SK-N-SH (cell line): ENCODE results near the gene RHOH. TPM values are rescaled to one million over a fixed set of nuclear protein-coding genes. Genes with fewer than 3 reads are reported as not detected.

ENCODE experiments used
- CTCF ChIA-PET: fragments of 300-600, 350-600 bp; formaldehyde crosslinking; extraction: SDS; loops from one replicate; lab custom pipeline; 2021; lab: Yijun Ruan, JAX
- POLR2A ChIA-PET: fragments of 350-600 bp; sonication (Branson Sonifier 250); formaldehyde crosslinking; extraction: SDS; loops from one replicate; lab custom pipeline; 2020; ENCODE audit warnings: antibody characterized with exemption, inconsistent platforms; lab: Yijun Ruan, JAX
- DNase-seq: peaks from one replicate; pipeline ENCODE4 v3.0.0; 2012
- H2AFZ ChIP-seq: fragments of 200-600 bp; sonication (generic); 2 replicates; pipeline ENCODE4 v1.8.1; 2016; ENCODE audit warnings: antibody characterized with exemption, mild to moderate bottlenecking, low read depth
- H3F3A ChIP-seq: fragments of 200-600 bp; sonication (generic); replicated peaks from 2 replicates; pipeline ENCODE3; 2016; ENCODE audit warnings: antibody characterized with exemption, mild to moderate bottlenecking; ENCODE audit not compliant: insufficient read depth
- H3K27ac ChIP-seq, 2 experiments: fragments of 200-500 bp in 1 of 2; fragments of 200-600 bp in 1 of 2; sonication (Bioruptor generic) in 1 of 2; sonication (generic), shearing (Covaris generic) in 1 of 2; 2 replicates each; pipeline versions ENCODE4 v1.5.1 to v1.6.1; 2014 to 2016; ENCODE audit warnings: low read depth in 2 of 2, inconsistent platforms in 1 of 2, low read length in 1 of 2, mild to moderate bottlenecking in 1 of 2, mixed read lengths in 1 of 2
- H3K27me3 ChIP-seq: fragments of 200-600 bp; sonication (generic), shearing (Covaris generic); 2 replicates; pipeline ENCODE4 v1.6.1; 2016; ENCODE audit warnings: mixed run types; ENCODE audit not compliant: insufficient read depth
- H3K36me3 ChIP-seq, 2 experiments: fragments of 200-500 bp in 1 of 2; fragments of 200-600 bp in 1 of 2; sonication (Bioruptor generic) in 1 of 2; sonication (generic) in 1 of 2; replicated peaks in 1 of 2; 2 replicates each; pipeline versions ENCODE3 to v1.5.1; 2014 to 2016; ENCODE audit warnings: low read length in 1 of 2, mild to moderate bottlenecking in 1 of 2; ENCODE audit not compliant: insufficient read depth in 2 of 2, control insufficient read depth in 1 of 2
- H3K4me1 ChIP-seq, 2 experiments: fragments of 200-500 bp in 1 of 2; fragments of 200-600 bp in 1 of 2; sonication (Bioruptor generic) in 1 of 2; sonication (generic), shearing (Covaris generic) in 1 of 2; 2 replicates each; pipeline versions ENCODE4 v1.5.1 to v1.6.1; 2014 to 2016; ENCODE audit warnings: low read depth in 1 of 2, low read length in 1 of 2, mixed run types in 1 of 2; ENCODE audit not compliant: insufficient read depth in 2 of 2, control insufficient read depth in 1 of 2
- H3K4me2 ChIP-seq: fragments of 200-600 bp; sonication (generic), shearing (Covaris generic); 2 replicates; pipeline ENCODE4 v1.6.1; 2017; ENCODE audit warnings: mixed run types
- H3K4me3 ChIP-seq, 2 experiments: fragments of 200-500 bp in 1 of 2; fragments of 200-600 bp in 1 of 2; sonication (Bioruptor generic) in 1 of 2; sonication (generic), shearing (Covaris generic) in 1 of 2; 2 replicates each; pipeline versions ENCODE4 v1.5.1 to v1.8.1; 2014 to 2016; ENCODE audit warnings: low read depth in 2 of 2, inconsistent platforms in 1 of 2, low read length in 1 of 2, mild to moderate bottlenecking in 1 of 2, mixed read lengths in 1 of 2, moderate library complexity in 1 of 2
- H3K79me2 ChIP-seq: fragments of 200-600 bp; sonication (generic); 2 replicates; pipeline ENCODE4 v1.8.1; 2017; ENCODE audit warnings: mild to moderate bottlenecking; ENCODE audit not compliant: insufficient read depth
- H3K9ac ChIP-seq: fragments of 200-600 bp; sonication (generic); 2 replicates; pipeline ENCODE4 v1.6.1; 2017; ENCODE audit warnings: mixed run types
- H3K9me2 ChIP-seq: fragments of 200-600 bp; sonication (generic); 2 replicates; pipeline ENCODE4 v1.6.1; 2017; ENCODE audit warnings: mixed run types
- H3K9me3 ChIP-seq: fragments of 200-600 bp; sonication (generic); 2 replicates; pipeline ENCODE4 v1.6.1; 2017; ENCODE audit warnings: mixed run types, mild to moderate bottlenecking, moderate library complexity
- H4K20me1 ChIP-seq: fragments of 200-600 bp; sonication (generic); 2 replicates; pipeline ENCODE4 v1.6.1; 2017; ENCODE audit warnings: mild to moderate bottlenecking, mixed run types; ENCODE audit not compliant: insufficient read depth
- GABPA ChIP-seq: IDR thresholded peaks from 2 replicates; pipeline ENCODE4 v1.4.0; 2012; ENCODE audit warnings: low read depth, mild to moderate bottlenecking
- MXI1 ChIP-seq: IDR thresholded peaks from 2 replicates; pipeline ENCODE4 v1.6.1; 2012; ENCODE audit warnings: mild to moderate bottlenecking, low read depth, low read length, improper control_type of control experiment
- POLR2AphosphoS5 ChIP-seq: IDR thresholded peaks from 2 replicates; pipeline ENCODE4 v1.6.1; 2012; ENCODE audit warnings: low read depth, low read length
- RAD21 ChIP-seq: IDR thresholded peaks from 2 replicates; pipeline ENCODE4 v1.6.1; 2012; ENCODE audit warnings: mild to moderate bottlenecking, low read length
- RFX5 ChIP-seq: IDR thresholded peaks from 2 replicates; pipeline ENCODE4 v1.6.1; 2012; ENCODE audit warnings: mild to moderate bottlenecking, improper control_type of control experiment, low read length
- RXRA ChIP-seq: IDR thresholded peaks from 2 replicates; pipeline ENCODE4 v1.4.0; 2012; ENCODE audit warnings: low read depth, mild to moderate bottlenecking, borderline replicate concordance
- SMC3 ChIP-seq: IDR thresholded peaks from 2 replicates; pipeline ENCODE4 v1.6.1; 2012; ENCODE audit warnings: low read depth, low read length, improper control_type of control experiment
- TAF1 ChIP-seq: IDR thresholded peaks from 2 replicates; pipeline ENCODE4 v1.6.1; 2012; ENCODE audit warnings: low read depth, mild to moderate bottlenecking, low read length, moderate library complexity, borderline replicate concordance
- TCF12 ChIP-seq: IDR thresholded peaks from 2 replicates; pipeline ENCODE4 v1.4.0; 2012
- WGBS: methylation state at CpG from one replicate; pipeline ENCODE4 v1.1.6; 2017; ENCODE audit warnings: low lambda C conversion rate; 5-methylcytosine and 5-hydroxymethylcytosine counted together
- polyA plus RNA-seq, 3 experiments: library from polyadenylated mRNA; depleted of rRNA; stranded (reverse); fragments of >200 nt; gene quantifications; 2 replicates each; pipeline ENCODE4 v1.2.3, GENCODE V29; 2012
- TF ChIP-seq, protein P1 (sequence below): fragments of 150-350 bp; IDR thresholded peaks from 2 replicates; pipeline ENCODE4 v1.6.1; 2017; ENCODE audit warnings: antibody characterized with exemption, low read length, low read depth, borderline replicate concordance
- TF ChIP-seq, protein P2 (sequence below): IDR thresholded peaks from 2 replicates; pipeline ENCODE4 v1.4.0; 2012; ENCODE audit warnings: low read depth
- TF ChIP-seq, protein P3 (sequence below): IDR thresholded peaks from 2 replicates; pipeline ENCODE4 v1.4.0; 2012; ENCODE audit warnings: low read depth, borderline replicate concordance
- TF ChIP-seq, protein P4 (sequence below): IDR thresholded peaks from 2 replicates; pipeline ENCODE4; 2012
- TF ChIP-seq, protein P5 (sequence below): IDR thresholded peaks from 2 replicates; pipeline ENCODE4 v1.4.0; 2012; ENCODE audit warnings: low read depth, borderline replicate concordance
- TF ChIP-seq, protein P6 (sequence below): fragments of 200-600 bp; sonication (generic); IDR thresholded peaks from 2 replicates; pipeline ENCODE4 v1.6.1; 2017; ENCODE audit warnings: antibody characterized with exemption, mild to moderate bottlenecking, moderate library complexity

RHOH gene
- polyA plus RNA-seq, 1 of the 3 experiments (the other 2 are of a cell fraction), result not detected

DNA sequence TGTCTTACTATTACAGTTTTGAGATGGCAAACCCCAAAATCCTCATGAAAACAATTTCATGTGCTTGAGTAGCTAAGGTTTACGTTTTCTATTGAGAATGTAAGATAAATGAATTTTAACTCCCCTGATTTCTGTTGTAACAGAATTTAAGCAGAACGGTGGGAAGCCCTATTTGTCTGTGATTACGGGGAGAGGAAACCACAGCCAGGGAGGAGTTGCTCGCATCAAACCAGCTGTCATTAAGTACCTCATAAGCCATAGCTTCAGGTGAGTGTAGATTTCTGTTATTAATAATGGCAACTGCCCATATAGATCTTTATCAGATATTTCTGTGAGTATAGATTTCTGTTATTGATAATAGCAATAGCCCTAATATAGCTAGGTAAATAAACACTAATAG lies 44.2 kb upstream of the RHOH start:
- WGBS, result 98% methylated on average over 4 of the region's 4 CpGs
- H3K9me3 ChIP-seq, result peaks cover 8% of the 10 kb centered on the region; the same call in 1 of the 2 replicates
- TF ChIP-seq SMC3, result no peak
- TF ChIP-seq, protein P1, sequence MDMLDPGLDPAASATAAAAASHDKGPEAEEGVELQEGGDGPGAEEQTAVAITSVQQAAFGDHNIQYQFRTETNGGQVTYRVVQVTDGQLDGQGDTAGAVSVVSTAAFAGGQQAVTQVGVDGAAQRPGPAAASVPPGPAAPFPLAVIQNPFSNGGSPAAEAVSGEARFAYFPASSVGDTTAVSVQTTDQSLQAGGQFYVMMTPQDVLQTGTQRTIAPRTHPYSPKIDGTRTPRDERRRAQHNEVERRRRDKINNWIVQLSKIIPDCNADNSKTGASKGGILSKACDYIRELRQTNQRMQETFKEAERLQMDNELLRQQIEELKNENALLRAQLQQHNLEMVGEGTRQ, result no peak
- no peak for TF ChIP-seq POLR2AphosphoS5
- TF ChIP-seq, protein P2, sequence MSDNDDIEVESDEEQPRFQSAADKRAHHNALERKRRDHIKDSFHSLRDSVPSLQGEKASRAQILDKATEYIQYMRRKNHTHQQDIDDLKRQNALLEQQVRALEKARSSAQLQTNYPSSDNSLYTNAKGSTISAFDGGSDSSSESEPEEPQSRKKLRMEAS, result no peak
- TF ChIP-seq, protein P3, sequence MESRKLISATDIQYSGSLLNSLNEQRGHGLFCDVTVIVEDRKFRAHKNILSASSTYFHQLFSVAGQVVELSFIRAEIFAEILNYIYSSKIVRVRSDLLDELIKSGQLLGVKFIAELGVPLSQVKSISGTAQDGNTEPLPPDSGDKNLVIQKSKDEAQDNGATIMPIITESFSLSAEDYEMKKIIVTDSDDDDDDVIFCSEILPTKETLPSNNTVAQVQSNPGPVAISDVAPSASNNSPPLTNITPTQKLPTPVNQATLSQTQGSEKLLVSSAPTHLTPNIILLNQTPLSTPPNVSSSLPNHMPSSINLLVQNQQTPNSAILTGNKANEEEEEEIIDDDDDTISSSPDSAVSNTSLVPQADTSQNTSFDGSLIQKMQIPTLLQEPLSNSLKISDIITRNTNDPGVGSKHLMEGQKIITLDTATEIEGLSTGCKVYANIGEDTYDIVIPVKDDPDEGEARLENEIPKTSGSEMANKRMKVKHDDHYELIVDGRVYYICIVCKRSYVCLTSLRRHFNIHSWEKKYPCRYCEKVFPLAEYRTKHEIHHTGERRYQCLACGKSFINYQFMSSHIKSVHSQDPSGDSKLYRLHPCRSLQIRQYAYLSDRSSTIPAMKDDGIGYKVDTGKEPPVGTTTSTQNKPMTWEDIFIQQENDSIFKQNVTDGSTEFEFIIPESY, result no peak
- TF ChIP-seq TAF1, result no peak
- TF ChIP-seq, protein P4, sequence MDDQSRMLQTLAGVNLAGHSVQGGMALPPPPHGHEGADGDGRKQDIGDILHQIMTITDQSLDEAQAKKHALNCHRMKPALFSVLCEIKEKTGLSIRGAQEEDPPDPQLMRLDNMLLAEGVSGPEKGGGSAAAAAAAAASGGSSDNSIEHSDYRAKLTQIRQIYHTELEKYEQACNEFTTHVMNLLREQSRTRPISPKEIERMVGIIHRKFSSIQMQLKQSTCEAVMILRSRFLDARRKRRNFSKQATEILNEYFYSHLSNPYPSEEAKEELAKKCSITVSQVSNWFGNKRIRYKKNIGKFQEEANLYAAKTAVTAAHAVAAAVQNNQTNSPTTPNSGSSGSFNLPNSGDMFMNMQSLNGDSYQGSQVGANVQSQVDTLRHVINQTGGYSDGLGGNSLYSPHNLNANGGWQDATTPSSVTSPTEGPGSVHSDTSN, result no peak
- TF ChIP-seq RFX5, result no peak
- TF ChIP-seq, protein P5, sequence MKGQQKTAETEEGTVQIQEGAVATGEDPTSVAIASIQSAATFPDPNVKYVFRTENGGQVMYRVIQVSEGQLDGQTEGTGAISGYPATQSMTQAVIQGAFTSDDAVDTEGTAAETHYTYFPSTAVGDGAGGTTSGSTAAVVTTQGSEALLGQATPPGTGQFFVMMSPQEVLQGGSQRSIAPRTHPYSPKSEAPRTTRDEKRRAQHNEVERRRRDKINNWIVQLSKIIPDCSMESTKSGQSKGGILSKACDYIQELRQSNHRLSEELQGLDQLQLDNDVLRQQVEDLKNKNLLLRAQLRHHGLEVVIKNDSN, result no peak
- DNase-seq, result no peak
- H3K9me2 ChIP-seq, result no peaks in the 10 kb centered on the region
- H2AFZ ChIP-seq, result no peak overlapping the region
- no peak overlapping the region for H3K4me2 ChIP-seq
- no peaks in the 10 kb centered on the region for H3K27me3 ChIP-seq
- H3K4me1 ChIP-seq, result no peaks in the 10 kb centered on the region; a peak in 2 of 4 replicates
- H3K27ac ChIP-seq, result no peak overlapping the region
- no peak overlapping the region for H3K4me3 ChIP-seq
- ChIA-PET POLR2A (interaction anchor here (1.6 kb wide), 1 partner anchor 165 kb away, joined by 7 read pairs; no protein-coding TSS in a partner anchor), CTCF (interaction anchor here (1.0 to 2.3 kb wide), 7 partner anchors 22 to 226 kb away, joined by 3 to 9 read pairs (median 4); no protein-coding TSS in a partner anchor)
- no peaks in the 10 kb centered on the region for H3F3A ChIP-seq
- H4K20me1 ChIP-seq, result no peaks in the 10 kb centered on the region
- H3K9ac ChIP-seq, result no peak overlapping the region
- H3K36me3 ChIP-seq, result peaks cover 10 to 20% of the 10 kb centered on the region in 2 experiments
- no peaks in the 10 kb centered on the region for H3K79me2 ChIP-seq

DNA sequence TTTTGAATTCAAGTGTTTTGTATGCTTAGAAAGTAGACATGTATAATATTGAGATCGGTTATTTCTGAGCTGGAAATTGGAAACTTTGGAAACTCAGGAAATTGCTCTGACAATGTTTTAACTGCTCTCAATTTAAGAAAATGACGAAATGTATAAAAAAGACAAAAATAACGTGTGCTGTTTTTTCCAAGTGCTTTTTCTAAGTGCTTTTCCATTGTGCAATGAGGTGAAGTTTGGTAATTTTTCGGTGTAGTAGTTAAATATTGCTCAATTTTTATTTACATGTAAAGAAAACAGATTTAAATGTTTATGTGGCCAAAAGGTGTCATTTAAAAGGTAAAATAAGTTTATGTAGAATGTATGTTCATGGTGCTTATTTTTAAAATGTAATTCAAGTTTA lies 39.4 kb upstream of the RHOH start:
- Histone ChIP-seq H3K9me3 (no peaks in the 10 kb centered on the region), H3K4me3 (no peak overlapping the region), H3K9me2 (no peaks in the 10 kb centered on the region), H3K79me2 (no peaks in the 10 kb centered on the region), H3K9ac (no peak overlapping the region), H3K4me1 (no peaks in the 10 kb centered on the region; a peak in 2 of 4 replicates), H2AFZ (no peak overlapping the region), H3K27me3 (no peaks in the 10 kb centered on the region), H3K36me3 (peaks cover 4 to 23% of the 10 kb centered on the region in 2 experiments), H3F3A (no peaks in the 10 kb centered on the region), H4K20me1 (no peaks in the 10 kb centered on the region), H3K27ac (no peak overlapping the region), H3K4me2 (no peak overlapping the region)
- ChIA-PET CTCF (no interaction called here), POLR2A (no interaction called here)
- DNase-seq, result no peak
- TF ChIP-seq RAD21, result no peak
- no peak for TF ChIP-seq GABPA
- TF ChIP-seq, protein P5, result no peak
- no peak for TF ChIP-seq RXRA
- TF ChIP-seq, protein P2, result no peak
- TF ChIP-seq TCF12, result no peak
- TF ChIP-seq, protein P6, sequence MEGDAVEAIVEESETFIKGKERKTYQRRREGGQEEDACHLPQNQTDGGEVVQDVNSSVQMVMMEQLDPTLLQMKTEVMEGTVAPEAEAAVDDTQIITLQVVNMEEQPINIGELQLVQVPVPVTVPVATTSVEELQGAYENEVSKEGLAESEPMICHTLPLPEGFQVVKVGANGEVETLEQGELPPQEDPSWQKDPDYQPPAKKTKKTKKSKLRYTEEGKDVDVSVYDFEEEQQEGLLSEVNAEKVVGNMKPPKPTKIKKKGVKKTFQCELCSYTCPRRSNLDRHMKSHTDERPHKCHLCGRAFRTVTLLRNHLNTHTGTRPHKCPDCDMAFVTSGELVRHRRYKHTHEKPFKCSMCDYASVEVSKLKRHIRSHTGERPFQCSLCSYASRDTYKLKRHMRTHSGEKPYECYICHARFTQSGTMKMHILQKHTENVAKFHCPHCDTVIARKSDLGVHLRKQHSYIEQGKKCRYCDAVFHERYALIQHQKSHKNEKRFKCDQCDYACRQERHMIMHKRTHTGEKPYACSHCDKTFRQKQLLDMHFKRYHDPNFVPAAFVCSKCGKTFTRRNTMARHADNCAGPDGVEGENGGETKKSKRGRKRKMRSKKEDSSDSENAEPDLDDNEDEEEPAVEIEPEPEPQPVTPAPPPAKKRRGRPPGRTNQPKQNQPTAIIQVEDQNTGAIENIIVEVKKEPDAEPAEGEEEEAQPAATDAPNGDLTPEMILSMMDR, result no peak
- no peak for TF ChIP-seq MXI1
- whole genome bisulfite sequencing, result 92% methylated on average over 4 of the region's 4 CpGs
